Neutrophil (primary cell): ENCODE data around the gene FKBP5.

Source experiments
- H3K27ac ChIP-seq: fragments of 200-600 bp; sonication (generic); 2 replicates; pipeline ENCODE4 v1.5.1; 2016; ENCODE audit warnings: mild to moderate bottlenecking, moderate library complexity
- H3K27me3 ChIP-seq: fragments of 200-600 bp; sonication (generic); 2 replicates; pipeline ENCODE4 v1.6.0; 2016; ENCODE audit warnings: mild to moderate bottlenecking
- H3K36me3 ChIP-seq: fragments of 200-600 bp; sonication (generic); 2 replicates; pipeline ENCODE4 v1.5.1; 2017
- H3K4me1 ChIP-seq, 2 experiments: fragments of 200-600 bp in 1 of 2; sonication (generic) in 1 of 2; 1 replicate in 1 of 2; 2 replicates in 1 of 2; pipeline versions ENCODE4 v1.5.1 to v1.6.1; 2013 to 2016; ENCODE audit warnings: low read depth in 1 of 2, low read length in 1 of 2, mild to moderate bottlenecking in 1 of 2, moderate library complexity in 1 of 2; ENCODE audit not compliant: control insufficient read depth in 1 of 2, insufficient read depth in 1 of 2
- H3K4me3 ChIP-seq, 2 experiments: fragments of 200-600 bp in 1 of 2; sonication (generic) in 1 of 2; 1 replicate in 1 of 2; 2 replicates in 1 of 2; pipeline ENCODE4 v1.5.1; 2013 to 2016; ENCODE audit warnings: low read depth in 1 of 2, low read length in 1 of 2, mild to moderate bottlenecking in 1 of 2, moderate library complexity in 1 of 2
- H3K9me3 ChIP-seq: fragments of 200-600 bp; sonication (generic); 2 replicates; pipeline ENCODE4 v1.5.1; 2016
- TF ChIP-seq, protein P1 (sequence below): fragments of 200-600 bp; sonication (generic); IDR thresholded peaks from 2 replicates; pipeline ENCODE4 v1.5.1; 2016; ENCODE audit warnings: antibody characterized with exemption

The FKBP5 gene

DNA sequence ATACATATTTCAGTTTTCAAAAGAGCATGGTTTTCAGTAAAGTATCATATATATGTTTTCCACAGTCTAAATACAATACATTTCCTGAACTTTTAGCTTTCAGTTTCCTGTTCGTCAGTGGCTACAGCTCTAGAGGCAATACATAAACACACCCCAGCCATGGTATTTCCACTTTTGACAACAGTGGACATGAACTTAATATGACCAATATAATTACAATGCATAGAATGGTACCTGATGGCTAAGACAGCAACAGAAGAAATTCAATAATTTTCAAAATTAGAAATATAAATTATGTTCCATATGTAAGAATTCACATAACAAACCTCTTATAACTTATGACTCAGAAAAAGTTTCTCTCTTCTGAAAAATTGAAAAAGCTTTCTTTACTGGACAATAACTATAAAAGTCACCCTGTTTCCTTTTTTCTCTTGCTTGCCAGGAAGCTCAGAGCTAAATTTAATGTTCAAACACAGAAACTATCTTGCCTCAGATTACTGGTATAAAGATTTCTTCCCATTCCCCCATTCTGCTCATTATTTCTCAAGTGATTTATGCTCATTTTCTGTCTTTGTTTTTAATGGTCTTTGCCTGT, 19.2 kb downstream of the FKBP5 start:
- peak overlapping the region in 1 of 2 experiments; percentile 0 for H3K4me3 ChIP-seq
- H3K36me3 ChIP-seq: no peaks in the 10 kb centered on the region
- H3K27ac ChIP-seq: peak overlapping the region; percentile 42
- peaks cover 24 to 37% of the 10 kb centered on the region in 2 experiments for H3K4me1 ChIP-seq
- no peaks in the 10 kb centered on the region for H3K27me3 ChIP-seq
- no peaks in the 10 kb centered on the region for H3K9me3 ChIP-seq
- TF ChIP-seq, protein P1, sequence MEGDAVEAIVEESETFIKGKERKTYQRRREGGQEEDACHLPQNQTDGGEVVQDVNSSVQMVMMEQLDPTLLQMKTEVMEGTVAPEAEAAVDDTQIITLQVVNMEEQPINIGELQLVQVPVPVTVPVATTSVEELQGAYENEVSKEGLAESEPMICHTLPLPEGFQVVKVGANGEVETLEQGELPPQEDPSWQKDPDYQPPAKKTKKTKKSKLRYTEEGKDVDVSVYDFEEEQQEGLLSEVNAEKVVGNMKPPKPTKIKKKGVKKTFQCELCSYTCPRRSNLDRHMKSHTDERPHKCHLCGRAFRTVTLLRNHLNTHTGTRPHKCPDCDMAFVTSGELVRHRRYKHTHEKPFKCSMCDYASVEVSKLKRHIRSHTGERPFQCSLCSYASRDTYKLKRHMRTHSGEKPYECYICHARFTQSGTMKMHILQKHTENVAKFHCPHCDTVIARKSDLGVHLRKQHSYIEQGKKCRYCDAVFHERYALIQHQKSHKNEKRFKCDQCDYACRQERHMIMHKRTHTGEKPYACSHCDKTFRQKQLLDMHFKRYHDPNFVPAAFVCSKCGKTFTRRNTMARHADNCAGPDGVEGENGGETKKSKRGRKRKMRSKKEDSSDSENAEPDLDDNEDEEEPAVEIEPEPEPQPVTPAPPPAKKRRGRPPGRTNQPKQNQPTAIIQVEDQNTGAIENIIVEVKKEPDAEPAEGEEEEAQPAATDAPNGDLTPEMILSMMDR: no peak

DNA sequence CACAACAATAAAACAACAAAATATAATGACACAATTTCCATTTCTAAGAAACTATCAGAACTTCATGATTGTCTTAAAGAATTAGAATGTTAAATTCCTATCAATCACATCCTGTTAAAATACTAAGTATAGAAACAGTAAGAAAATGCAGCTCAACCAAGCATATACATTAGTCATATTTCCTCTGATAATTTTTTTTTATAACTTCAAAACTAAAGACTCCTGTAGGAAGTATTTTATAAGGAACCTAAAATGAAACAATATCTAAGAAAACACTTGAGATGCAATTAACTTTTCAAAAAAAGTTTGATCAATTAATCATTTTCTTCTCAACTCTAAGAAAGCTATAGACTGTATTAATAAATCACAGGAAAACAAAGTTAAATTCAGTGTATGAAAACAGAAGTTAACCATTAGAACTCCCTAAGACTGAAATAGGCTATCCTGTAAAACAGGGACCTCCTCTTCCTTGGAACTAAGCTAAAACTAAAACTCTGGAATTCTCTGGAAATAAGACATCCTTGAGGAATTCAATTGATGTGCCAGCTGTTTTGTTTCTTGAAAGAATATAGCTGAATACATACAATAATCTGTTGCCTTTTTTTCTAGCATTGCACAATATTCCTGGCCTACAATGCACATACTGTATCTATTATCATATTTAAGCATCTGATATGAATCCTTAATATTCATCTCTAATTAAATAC, 19.8 kb downstream of the FKBP5 start:
- Histone ChIP-seq H3K36me3 (no peaks in the 10 kb centered on the region), H3K9me3 (no peaks in the 10 kb centered on the region), H3K27ac (peak overlapping the region; percentile 42), H3K4me1 (peaks cover 24 to 36% of the 10 kb centered on the region in 2 experiments), H3K4me3 (peak overlapping the region in 1 of 2 experiments; percentile 0), H3K27me3 (no peaks in the 10 kb centered on the region)
- TF ChIP-seq, protein P1: no peak

DNA sequence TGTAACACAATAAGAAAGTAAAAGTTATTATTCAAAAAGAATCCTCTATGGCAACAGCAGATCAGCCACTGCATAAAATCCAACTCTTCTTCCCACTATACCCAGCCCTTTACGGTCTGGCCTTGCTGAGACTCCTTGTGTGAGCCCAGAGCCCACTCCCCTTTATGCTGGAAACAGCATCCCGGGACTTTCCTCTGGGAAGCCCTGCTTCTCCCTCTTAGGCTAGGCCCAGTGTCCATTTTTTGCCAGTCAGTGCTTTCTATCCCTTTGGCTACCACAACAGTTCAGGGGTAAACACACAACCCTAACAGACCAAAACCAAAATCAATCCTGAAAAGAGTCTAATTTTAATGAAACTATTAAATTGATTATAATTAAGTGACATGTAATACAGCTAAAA, 20.6 kb downstream of the FKBP5 start:
- H3K4me1 ChIP-seq: peaks cover 16 to 28% of the 10 kb centered on the region in 2 experiments
- no peaks in the 10 kb centered on the region for H3K36me3 ChIP-seq
- peak overlapping the region in 1 of 2 experiments; percentile 24 for H3K4me3 ChIP-seq
- TF ChIP-seq, protein P1: no peak
- H3K27ac ChIP-seq: peak overlapping the region; percentile 27
- no peaks in the 10 kb centered on the region for H3K27me3 ChIP-seq
- H3K9me3 ChIP-seq: no peaks in the 10 kb centered on the region

DNA sequence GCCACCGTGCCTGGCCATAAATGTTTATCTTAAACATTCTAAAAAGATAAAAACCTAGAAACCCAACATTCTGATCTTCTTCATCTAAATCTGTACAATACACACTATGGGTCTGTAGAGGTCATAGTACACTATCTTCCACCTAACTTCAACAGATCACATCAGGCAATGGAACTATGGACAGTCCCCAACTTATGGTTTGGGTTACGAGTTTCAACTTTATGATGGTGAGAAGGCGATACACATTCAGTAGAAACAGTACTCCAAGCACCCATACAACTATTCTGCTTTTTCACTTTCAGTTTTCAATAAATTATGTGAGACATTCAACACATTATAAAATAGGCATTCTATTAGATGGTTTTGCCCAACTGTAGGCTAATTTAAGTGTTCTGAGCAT, 23.1 kb downstream of the FKBP5 start:
- Histone ChIP-seq H3K4me1 (peaks cover 15 to 25% of the 10 kb centered on the region in 2 experiments), H3K27ac (no peak overlapping the region), H3K36me3 (no peaks in the 10 kb centered on the region), H3K9me3 (no peaks in the 10 kb centered on the region), H3K27me3 (no peaks in the 10 kb centered on the region), H3K4me3 (no peak overlapping the region)
- TF ChIP-seq, protein P1: no peak

DNA sequence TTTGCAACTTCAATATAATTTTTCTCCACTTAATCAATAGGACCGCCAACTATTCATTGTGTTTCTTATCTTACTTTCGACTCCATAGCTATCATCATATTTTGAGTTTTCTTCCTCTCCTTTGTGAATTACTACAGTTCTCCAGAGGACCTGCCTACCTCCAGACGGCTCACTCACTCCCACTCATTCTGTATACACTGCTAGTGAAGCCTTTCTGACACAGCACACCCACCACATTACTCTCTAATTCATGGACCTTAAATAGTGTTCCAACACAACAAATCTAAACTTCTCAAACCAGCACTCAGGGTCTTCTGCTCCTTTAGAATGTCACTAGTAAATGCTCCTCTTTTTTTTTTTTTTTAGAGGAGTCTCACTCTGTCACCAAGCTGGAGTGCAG, 23.8 kb downstream of the FKBP5 start:
- peaks cover 15 to 25% of the 10 kb centered on the region in 2 experiments for H3K4me1 ChIP-seq
- H3K4me3 ChIP-seq: no peak overlapping the region
- H3K9me3 ChIP-seq: no peaks in the 10 kb centered on the region
- H3K27me3 ChIP-seq: no peaks in the 10 kb centered on the region
- TF ChIP-seq, protein P1: no peak
- no peaks in the 10 kb centered on the region for H3K36me3 ChIP-seq
- H3K27ac ChIP-seq: no peak overlapping the region
